Upper lobe of right lung (tissue), 1 donor: Measurements from ENCODE around the gene KCNJ9. TPM values are rescaled to one million over a fixed set of nuclear protein-coding genes. Genes with fewer than 3 reads are reported as not detected.
A peak's percentile ranks its signal among the peaks of the same experiment; 100 is the strongest.

Experiments used
- ATAC-seq: fragments of 200-7000 bp; cut with Tn5 transposase; one replicate; pipeline ENCODE4 v1.9.1; 2020; ENCODE audit warnings: mild to moderate bottlenecking, moderate library complexity
- DNase-seq: peaks from one replicate; pipeline ENCODE4 v3.0.0-alpha.2; 2020
- H3K27ac ChIP-seq: fragments of 200-600 bp; one replicate; pipeline ENCODE4 v1.8.0; 2022
- H3K27me3 ChIP-seq: fragments of 200-600 bp; one replicate; pipeline ENCODE4 v1.8.0; 2022; ENCODE audit warnings: mild to moderate bottlenecking
- H3K36me3 ChIP-seq: fragments of 200-600 bp; one replicate; pipeline ENCODE4 v1.8.0; 2022
- H3K4me1 ChIP-seq: fragments of 200-600 bp; one replicate; pipeline ENCODE4 v1.8.0; 2022
- H3K4me3 ChIP-seq: fragments of 200-600 bp; one replicate; pipeline ENCODE4 v1.8.0; 2022; ENCODE audit warnings: mild to moderate bottlenecking
- H3K9me3 ChIP-seq: fragments of 200-600 bp; one replicate; pipeline ENCODE4 v1.8.0; 2022
- CTCF ChIP-seq: fragments of 200-600 bp; IDR thresholded peaks from one replicate; pipeline ENCODE4 v1.8.0; 2022; ENCODE audit warnings: antibody characterized with exemption
- intact Hi-C: fragments of 100-400 bp; cut with DNase I; formaldehyde crosslinking; loops from one replicate; pipeline ENCODE4 v1.11.0; 2022
- total RNA-seq: library from RNA; stranded (reverse); fragmentation: NEBNext Ultra II Directional; extraction: Animal tissue kit (Norgen Biotek cat#: 25700); gene quantifications from one replicate; pipeline ENCODE4 v1.2.1, GENCODE V29; 2021
- donor health status: DM: no; HTN: yes; CAD: no; lungs with severe emphysema.

KCNJ9 gene
- total RNA-seq, 1 donor from 2014 or later = not detected

- Histone ChIP-seq H3K9me3 (no peaks in the 10 kb centered on the region), H3K27ac (peak within 1 kb of the TSS; percentile 98), H3K4me1 (peaks cover 28% of the 10 kb centered on the region), H3K27me3 (no peaks in the 10 kb centered on the region), H3K4me3 (peak within 1 kb of the TSS; percentile 77), H3K36me3 (peaks cover 13% of the 10 kb centered on the region)
- intact Hi-C loops = no loop called here
- DNase-seq (peak; percentile 96), ATAC-seq (peak; percentile 85)
- no peak for TF ChIP-seq CTCF
These were observed 16.8 kb downstream of the KCNJ9 start, which contains the start of gene IGSF8 for GRCh38 chr1:160097911-160098851. IGSF8 (minus strand) TSS chr1:160098619; CDS start chr1:160098472, 147 bp downstream.

GRCh38 chr1:160098852-160099561 is 17.7 kb downstream of the KCNJ9 start:
- peak overlapping the region; percentile 77 for H3K4me3 ChIP-seq
- peak; percentile 99 for DNase-seq
- peaks cover 28% of the 10 kb centered on the region for H3K4me1 ChIP-seq
- H3K9me3 ChIP-seq = no peaks in the 10 kb centered on the region
- no peaks in the 10 kb centered on the region for H3K27me3 ChIP-seq
- no peak for TF ChIP-seq CTCF
- intact Hi-C loops = no loop called here
- H3K27ac ChIP-seq = peak overlapping the region; percentile 98
- H3K36me3 ChIP-seq = peaks cover 7% of the 10 kb centered on the region
- ATAC-seq = peak; percentile 89

- H3K9me3 ChIP-seq = no peaks in the 10 kb centered on the region
- H3K27me3 ChIP-seq = no peaks in the 10 kb centered on the region
- no peak overlapping the region for H3K4me3 ChIP-seq
- peaks cover 28% of the 10 kb centered on the region for H3K4me1 ChIP-seq
- no peaks in the 10 kb centered on the region for H3K36me3 ChIP-seq
- no peak for TF ChIP-seq CTCF
- ATAC-seq (no peak), DNase-seq (peak; percentile 26)
- intact Hi-C loops = loop anchor here (5.0 kb wide), 1 partner anchor 192 kb away; no protein-coding TSS in a partner anchor
- H3K27ac ChIP-seq = peak overlapping the region; percentile 98
These were observed 18.5 kb downstream of the KCNJ9 start for GRCh38 chr1:160099716-160100375.

- no peaks in the 10 kb centered on the region for H3K9me3 ChIP-seq
- no peaks in the 10 kb centered on the region for H3K36me3 ChIP-seq
- H3K27me3 ChIP-seq = no peaks in the 10 kb centered on the region
- peak; percentile 85 for TF ChIP-seq CTCF
- ATAC-seq (peak; percentile 64), DNase-seq (peak; percentile 89)
- peak overlapping the region; percentile 63 for H3K27ac ChIP-seq
- H3K4me3 ChIP-seq = no peak overlapping the region
- intact Hi-C loops = loop anchor here (5.0 kb wide), 1 partner anchor 191 kb away; no protein-coding TSS in a partner anchor
- peaks cover 26% of the 10 kb centered on the region for H3K4me1 ChIP-seq
These were observed 19.8 kb downstream of the KCNJ9 start for GRCh38 chr1:160101037-160101716.
